GM12874 (cell line): ENCODE results near the gene CILP.

ENCODE experiments used
- CTCF ChIP-seq: IDR thresholded peaks from 2 replicates; pipeline ENCODE4 v1.5.1; 2011; ENCODE audit warnings: low read depth, mild to moderate bottlenecking, control low read depth, low read length, moderate library complexity; ENCODE audit not compliant: insufficient read depth

Gene CILP

GRCh38 chr15:65184305-65184867, 26.9 kb downstream of the CILP start:
- TF ChIP-seq CTCF, result no peak

GRCh38 chr15:65183865-65184159, 27.5 kb downstream of the CILP start:
- no peak for TF ChIP-seq CTCF

- TF ChIP-seq CTCF, result no peak
Observed at GRCh38 chr15:65182538-65182937, 28.7 kb downstream of the CILP start.

GRCh38 chr15:65180167-65180566, 31.1 kb downstream of the CILP start:
- TF ChIP-seq CTCF, result no peak

- TF ChIP-seq CTCF, result no peak
Observed at GRCh38 chr15:65177901-65178300, 33.4 kb downstream of the CILP start.

GRCh38 chr15:65176056-65176455, 35.2 kb downstream of the CILP start:
- TF ChIP-seq CTCF, result no peak

GRCh38 chr15:65175511-65175910, 35.8 kb downstream of the CILP start:
- TF ChIP-seq CTCF, result no peak

GRCh38 chr15:65174509-65174908, 36.8 kb downstream of the CILP start:
- TF ChIP-seq CTCF, result no peak
